IPS-15b (cell line): ENCODE data around the gene HSF2BP.
"Not testable (repeated sequence)": the region's sequence is repeated elsewhere in the genome, so short reads cannot be mapped to it uniquely, and the experiment has no call there.

Experiments used
- H3K27me3 ChIP-seq: one replicate; pipeline ENCODE4 v1.6.1; 2013; ENCODE audit warnings: low read length; ENCODE audit not compliant: control insufficient read depth, insufficient read depth
- H3K36me3 ChIP-seq: one replicate; pipeline ENCODE4 v1.6.1; 2013; ENCODE audit warnings: low read length; ENCODE audit not compliant: control insufficient read depth, insufficient read depth
- H3K4me1 ChIP-seq: one replicate; pipeline ENCODE4 v1.6.1; 2013; ENCODE audit warnings: mild to moderate bottlenecking, low read length; ENCODE audit not compliant: control insufficient read depth, insufficient read depth
- H3K4me3 ChIP-seq: one replicate; pipeline ENCODE4 v1.5.1; 2013; ENCODE audit warnings: low read depth, low read length
- H3K9ac ChIP-seq: one replicate; pipeline ENCODE4 v1.6.1; 2013; ENCODE audit warnings: low read depth, mild to moderate bottlenecking, low read length
- H3K9me3 ChIP-seq: one replicate; pipeline ENCODE4 v1.6.1; 2013; ENCODE audit warnings: mild to moderate bottlenecking, low read length; ENCODE audit not compliant: control insufficient read depth, insufficient read depth

The HSF2BP gene

DNA sequence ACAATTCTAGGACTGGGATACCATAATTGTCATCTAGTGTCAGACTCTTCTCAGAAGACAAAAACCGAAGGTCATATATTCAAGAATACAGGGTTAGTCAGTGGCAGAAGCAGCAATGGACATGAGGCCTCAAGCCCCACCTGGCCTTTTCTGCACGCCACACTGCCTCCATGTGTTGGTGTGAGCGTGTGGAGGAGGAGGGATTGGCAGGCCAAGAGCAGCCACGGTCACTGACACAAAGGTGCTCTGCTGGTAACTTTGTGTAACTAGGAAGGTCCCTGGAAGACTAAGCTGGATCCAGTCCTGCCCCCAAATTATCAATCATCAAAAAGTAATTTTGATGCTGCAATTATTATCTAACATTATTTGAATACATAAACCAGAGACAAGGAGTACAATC, 34.9 kb downstream of the HSF2BP start:
- H3K4me3 ChIP-seq = no peak overlapping the region
- no peaks in the 10 kb centered on the region for H3K27me3 ChIP-seq
- no peaks in the 10 kb centered on the region for H3K9me3 ChIP-seq
- H3K9ac ChIP-seq = no peak overlapping the region
- H3K4me1 ChIP-seq = no peaks in the 10 kb centered on the region
- no peaks in the 10 kb centered on the region for H3K36me3 ChIP-seq

DNA sequence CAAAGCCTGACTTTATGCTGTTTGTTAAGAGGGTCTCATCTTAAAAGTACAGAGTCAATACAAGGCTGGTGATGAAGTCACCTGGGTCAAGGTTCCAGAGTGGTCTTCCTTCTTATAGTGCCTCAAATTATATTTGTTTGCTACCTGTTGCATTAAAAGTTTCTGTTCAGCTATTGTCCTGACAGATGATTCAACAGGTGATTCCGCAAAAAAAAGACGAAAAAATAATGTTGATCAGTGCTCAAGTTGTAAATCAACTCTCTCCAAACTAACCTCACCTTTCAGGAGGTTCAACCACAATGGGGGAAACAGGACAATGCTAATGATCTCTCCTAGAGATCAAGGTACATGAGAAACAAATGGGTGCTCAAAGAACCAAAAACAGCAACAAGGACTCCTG, 35.7 kb downstream of the HSF2BP start:
- H3K27me3 ChIP-seq = no peaks in the 10 kb centered on the region
- no peaks in the 10 kb centered on the region for H3K4me1 ChIP-seq
- no peaks in the 10 kb centered on the region for H3K36me3 ChIP-seq
- H3K4me3 ChIP-seq = no peak overlapping the region
- no peaks in the 10 kb centered on the region for H3K9me3 ChIP-seq
- H3K9ac ChIP-seq = no peak overlapping the region

DNA sequence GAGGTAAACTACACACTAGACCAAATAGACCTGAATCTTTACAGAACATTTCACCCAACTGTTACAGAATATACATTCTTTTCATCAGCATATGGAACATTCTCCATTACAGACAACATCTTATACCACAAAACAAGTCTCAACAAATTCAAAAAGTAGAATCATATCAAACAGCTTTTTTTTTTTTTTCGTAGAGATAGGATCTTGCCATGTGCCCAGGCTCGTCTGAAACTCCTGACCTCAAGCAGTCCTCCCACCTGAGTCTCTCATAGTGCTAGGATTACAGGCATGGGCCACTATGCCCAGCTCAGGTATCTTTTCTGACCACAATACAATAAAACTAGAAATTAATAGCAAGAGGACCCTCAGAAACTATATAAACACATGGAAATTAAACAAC, 36.5 kb downstream of the HSF2BP start:
- no peaks in the 10 kb centered on the region for H3K36me3 ChIP-seq
- H3K9me3 ChIP-seq = no peaks in the 10 kb centered on the region
- H3K4me1 ChIP-seq = no peaks in the 10 kb centered on the region
- no peak overlapping the region for H3K9ac ChIP-seq
- H3K27me3 ChIP-seq = no peaks in the 10 kb centered on the region
- no peak overlapping the region for H3K4me3 ChIP-seq

DNA sequence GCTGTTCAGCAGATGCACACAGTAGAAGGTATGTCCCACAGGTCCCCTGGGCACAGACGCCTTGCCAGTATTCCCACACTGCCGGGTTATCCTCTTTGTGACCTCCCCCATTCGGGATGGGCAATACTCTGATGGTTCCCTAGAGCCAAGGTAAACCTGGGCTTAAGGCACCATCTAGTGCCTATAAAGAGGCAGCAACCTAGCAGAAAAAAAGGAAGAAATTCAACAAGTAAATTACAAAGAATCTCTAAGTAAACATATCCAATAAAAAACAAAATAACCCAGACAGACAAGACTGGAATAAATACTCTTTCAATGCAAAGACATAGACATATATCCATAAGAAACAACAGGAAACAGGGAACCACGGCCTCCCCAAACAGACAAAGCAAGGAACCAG, 39.4 kb downstream of the HSF2BP start:
- H3K27me3 ChIP-seq = no peaks in the 10 kb centered on the region
- H3K4me1 ChIP-seq = no peaks in the 10 kb centered on the region
- no peak overlapping the region for H3K4me3 ChIP-seq
- no peaks in the 10 kb centered on the region for H3K9me3 ChIP-seq
- no peaks in the 10 kb centered on the region for H3K36me3 ChIP-seq
- no peak overlapping the region for H3K9ac ChIP-seq

DNA sequence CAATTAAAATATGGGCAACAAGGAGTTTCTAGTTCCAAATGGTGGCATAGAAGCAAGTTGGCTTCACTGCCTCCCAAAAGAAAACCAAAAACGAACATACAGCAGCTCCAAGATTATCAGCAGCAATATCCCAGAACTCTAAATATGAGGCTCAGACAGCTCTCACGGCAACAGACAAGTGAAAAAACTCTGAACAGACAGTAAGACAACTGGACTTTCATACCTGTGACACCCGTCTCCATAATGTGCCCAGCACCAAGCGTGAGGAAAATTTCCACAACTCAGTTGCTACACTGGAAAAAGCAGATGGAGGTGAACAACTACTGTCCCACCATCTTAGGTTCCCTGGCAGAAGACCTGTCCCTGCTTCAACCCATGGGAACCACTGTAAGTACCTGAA, 39.9 kb downstream of the HSF2BP start:
- Histone ChIP-seq H3K27me3 (no peaks in the 10 kb centered on the region), H3K9me3 (no peaks in the 10 kb centered on the region), H3K4me1 (no peaks in the 10 kb centered on the region), H3K4me3 (no peak overlapping the region), H3K36me3 (no peaks in the 10 kb centered on the region), H3K9ac (no peak overlapping the region)

DNA sequence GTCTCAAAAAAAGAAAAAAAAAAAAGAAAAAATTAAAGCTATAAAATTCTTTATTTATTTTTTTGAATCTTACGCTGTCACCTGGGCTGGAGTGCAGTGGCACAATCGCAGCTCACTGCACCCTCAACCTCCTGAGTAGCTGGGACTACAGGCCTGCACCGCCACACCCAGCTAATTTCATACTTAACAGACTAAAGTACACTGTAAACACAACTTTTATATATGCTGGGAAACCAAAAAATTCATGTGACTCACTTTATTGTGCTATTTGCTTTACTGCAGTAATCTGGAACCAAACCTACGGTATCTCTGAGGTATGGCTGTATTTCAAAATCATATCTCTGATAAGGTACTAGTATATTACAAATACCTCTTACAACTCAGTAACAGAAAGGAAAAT, 40.3 kb downstream of the HSF2BP start:
- Histone ChIP-seq H3K9me3 (no peaks in the 10 kb centered on the region), H3K9ac (no peak overlapping the region), H3K36me3 (no peaks in the 10 kb centered on the region)

DNA sequence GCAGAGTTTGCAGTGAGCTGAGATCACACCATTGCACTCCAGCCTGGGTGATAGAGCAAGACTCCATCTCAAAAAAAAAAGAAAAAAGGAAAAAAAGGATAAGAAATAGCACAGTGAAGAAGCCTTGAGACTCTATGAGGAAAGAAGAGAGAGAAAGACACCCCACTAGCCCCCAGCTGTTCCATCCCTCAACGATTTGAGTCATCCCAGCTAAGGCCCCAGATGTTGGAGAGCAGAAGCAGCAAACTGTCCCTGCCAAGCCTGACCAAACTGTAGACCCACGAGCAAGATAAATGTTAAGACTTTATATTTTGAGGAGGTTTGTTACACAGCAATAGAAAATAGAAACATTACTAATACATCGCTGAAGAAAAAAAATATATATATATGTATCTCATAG, 42.4 kb downstream of the HSF2BP start:
- not testable (repeated sequence) for H3K4me3 ChIP-seq, H3K4me1 ChIP-seq, H3K36me3 ChIP-seq, H3K27me3 ChIP-seq, H3K9ac ChIP-seq, H3K9me3 ChIP-seq

More for the DNA sequence above, 40.3 kb downstream of the HSF2BP start:
- no peaks in the 10 kb centered on the region for H3K4me1 ChIP-seq
- no peaks in the 10 kb centered on the region for H3K27me3 ChIP-seq
- no peak overlapping the region for H3K4me3 ChIP-seq

DNA sequence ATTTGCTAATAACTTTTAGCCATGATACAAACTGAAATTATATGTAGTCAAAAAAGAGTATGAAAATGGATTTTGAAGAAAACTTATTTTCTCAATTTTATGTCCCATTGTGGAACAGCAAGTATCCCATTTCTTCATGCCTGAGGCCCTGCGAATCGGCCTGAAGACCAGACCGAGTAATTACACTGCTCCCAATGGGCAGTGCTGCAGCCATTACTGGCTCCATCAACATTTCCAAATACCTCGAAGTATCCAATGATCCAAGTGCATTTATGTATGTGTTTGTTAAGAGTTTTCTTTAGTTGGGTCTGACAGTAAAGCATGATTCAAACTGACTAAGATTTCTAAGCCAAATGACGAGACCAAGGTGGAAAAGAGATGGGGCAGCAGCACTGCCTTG, 44.4 kb downstream of the HSF2BP start:
- Histone ChIP-seq H3K9ac (no peak overlapping the region), H3K4me3 (no peak overlapping the region), H3K36me3 (no peaks in the 10 kb centered on the region), H3K4me1 (no peaks in the 10 kb centered on the region), H3K27me3 (no peaks in the 10 kb centered on the region), H3K9me3 (no peaks in the 10 kb centered on the region)

DNA sequence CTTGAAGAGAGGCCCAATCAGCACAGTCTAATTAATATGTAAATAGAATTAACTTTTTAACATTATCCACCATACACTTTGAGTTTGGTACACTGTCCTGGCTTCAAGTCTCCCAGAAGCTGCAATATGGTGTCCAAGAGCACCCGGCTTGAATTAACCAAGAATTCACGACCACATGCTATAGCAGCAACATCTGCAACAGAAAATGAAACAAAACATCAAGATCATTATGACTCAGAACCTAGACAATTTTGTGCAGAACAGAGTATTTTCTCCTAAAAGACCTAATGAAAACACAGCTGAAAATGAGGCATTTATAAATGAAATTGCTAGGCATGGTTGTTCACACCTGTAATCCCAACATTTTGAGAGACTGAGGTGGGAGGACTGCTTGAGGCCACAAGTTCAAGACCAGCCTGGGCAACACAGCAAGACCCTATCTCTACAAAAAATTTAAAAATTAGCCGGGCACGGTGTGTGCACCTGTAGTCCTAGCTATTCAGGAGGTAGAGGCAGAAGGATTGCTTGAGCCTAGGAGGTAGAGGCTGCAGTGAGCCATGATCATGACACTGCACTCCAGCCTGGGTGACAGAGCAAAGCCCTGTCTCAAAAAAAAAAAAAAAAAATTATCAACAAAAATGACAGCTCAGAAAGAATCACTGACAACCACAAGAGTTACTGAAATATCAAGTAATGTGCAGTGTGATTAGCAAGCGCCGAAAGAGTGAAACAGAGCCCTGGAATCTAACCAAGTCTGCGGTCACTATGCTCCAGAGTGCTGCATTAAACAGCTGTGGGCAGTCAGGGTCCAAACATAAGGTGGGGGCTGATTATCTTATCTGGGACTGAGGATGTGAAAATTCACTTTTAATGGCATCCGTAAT, 45.3 kb downstream of the HSF2BP start:
- Histone ChIP-seq H3K9me3 (no peaks in the 10 kb centered on the region), H3K36me3 (no peaks in the 10 kb centered on the region), H3K9ac (no peak overlapping the region), H3K27me3 (no peaks in the 10 kb centered on the region), H3K4me1 (no peaks in the 10 kb centered on the region), H3K4me3 (no peak overlapping the region)

DNA sequence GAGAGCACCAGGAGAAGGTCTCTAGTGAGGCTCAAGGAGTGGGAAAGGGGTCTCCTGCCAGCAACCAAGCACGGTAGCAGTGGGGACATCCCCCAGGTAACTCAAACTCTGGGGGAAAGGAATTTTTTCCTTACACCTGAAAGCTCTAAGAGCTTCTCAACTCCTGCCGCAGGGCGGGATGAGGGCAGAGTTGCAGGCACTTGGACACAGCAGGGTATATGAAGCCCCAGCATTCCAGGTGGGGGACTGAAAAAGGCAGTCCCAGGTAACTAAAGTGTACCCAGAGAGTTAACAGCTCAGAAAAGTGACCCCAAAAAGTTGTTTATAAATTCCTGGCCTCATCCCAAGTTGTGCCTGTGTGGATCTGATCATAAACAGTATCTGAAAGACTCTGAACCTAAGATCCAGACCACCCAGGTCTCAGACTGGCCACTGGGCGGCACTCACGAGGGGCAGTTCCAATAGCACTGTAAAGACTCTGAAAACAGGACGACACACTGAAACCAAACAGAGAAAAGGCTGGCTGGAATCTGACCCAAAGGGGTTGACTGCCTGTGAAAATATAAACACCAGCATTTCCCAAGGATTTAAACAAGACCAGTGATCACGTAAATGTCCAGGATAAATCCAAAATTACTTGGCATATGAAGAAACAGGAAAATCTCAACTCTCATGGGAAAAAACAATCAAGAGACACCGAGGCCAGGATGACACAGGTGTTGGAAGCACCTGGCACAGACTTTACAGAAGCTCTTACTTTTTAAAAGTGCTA, 47.5 kb downstream of the HSF2BP start:
- Histone ChIP-seq H3K4me1 (no peaks in the 10 kb centered on the region), H3K27me3 (no peaks in the 10 kb centered on the region), H3K9ac (no peak overlapping the region), H3K9me3 (no peaks in the 10 kb centered on the region), H3K4me3 (no peak overlapping the region), H3K36me3 (no peaks in the 10 kb centered on the region)

DNA sequence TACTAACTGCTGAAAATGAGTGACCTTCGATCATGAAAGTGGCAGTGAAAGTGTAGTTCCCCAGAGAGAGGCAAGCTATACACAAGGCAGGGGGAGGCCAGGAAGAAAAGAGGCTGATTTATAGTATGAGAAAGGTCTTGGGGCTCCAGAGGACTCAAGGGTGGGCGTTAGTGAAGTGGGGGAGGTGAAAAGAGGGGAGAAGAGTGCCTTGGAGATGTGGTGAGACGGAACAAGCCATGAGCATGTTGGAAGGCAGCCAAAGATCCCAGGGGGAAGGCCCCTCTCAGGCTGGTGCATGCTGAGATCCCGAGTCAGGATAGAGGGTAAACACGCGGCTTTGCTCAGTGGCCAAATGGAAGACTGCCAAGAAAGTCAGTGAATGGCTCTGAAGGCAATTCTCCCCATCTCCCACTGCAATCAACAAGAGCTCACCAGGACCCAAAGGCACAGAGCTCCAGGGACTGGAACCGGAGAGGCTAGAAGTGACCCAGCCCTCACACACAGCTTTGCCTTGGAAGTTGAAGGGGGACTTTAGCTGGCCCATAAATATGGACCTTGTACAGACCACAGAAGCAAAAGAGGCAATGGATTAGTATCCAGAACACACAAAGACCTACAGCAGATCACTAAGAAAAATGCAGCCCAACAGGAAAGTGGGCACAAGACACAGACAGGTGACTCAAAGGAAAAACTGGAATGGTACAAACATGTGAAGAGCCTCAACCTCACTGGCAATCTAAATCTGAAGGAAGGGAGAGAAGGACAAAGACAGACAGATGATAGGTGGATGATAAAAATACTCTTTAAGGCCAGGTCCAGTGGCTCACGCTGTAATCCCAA, 49.6 kb downstream of the HSF2BP start:
- Histone ChIP-seq H3K9me3 (no peaks in the 10 kb centered on the region), H3K4me3 (no peak overlapping the region), H3K9ac (no peak overlapping the region), H3K27me3 (no peaks in the 10 kb centered on the region), H3K4me1 (no peaks in the 10 kb centered on the region), H3K36me3 (no peaks in the 10 kb centered on the region)
